Astrocyte of the cerebellum (primary cell): ENCODE data around the gene GINS1.

Source experiments
- DNase-seq: peaks from one replicate; pipeline ENCODE4 v3.0.0-alpha.2; 2011; ENCODE audit warnings: low read depth
- H3K4me3 ChIP-seq: 2 replicates; pipeline ENCODE4 v1.5.1; 2011; ENCODE audit warnings: mild to moderate bottlenecking, low read depth, low read length, moderate library complexity
- CTCF ChIP-seq: IDR thresholded peaks from 2 replicates; pipeline ENCODE4 v1.5.1; 2012; ENCODE audit warnings: low read length, low read depth, moderate library complexity, mild to moderate bottlenecking; ENCODE audit errors: missing control alignments
- in situ Hi-C: cut with HindIII; loops from 2 replicates; pipeline ENCODE4 v1.10.0; 2017; ENCODE audit warnings: low sequenced_read_pairs

GINS1 gene

DNA sequence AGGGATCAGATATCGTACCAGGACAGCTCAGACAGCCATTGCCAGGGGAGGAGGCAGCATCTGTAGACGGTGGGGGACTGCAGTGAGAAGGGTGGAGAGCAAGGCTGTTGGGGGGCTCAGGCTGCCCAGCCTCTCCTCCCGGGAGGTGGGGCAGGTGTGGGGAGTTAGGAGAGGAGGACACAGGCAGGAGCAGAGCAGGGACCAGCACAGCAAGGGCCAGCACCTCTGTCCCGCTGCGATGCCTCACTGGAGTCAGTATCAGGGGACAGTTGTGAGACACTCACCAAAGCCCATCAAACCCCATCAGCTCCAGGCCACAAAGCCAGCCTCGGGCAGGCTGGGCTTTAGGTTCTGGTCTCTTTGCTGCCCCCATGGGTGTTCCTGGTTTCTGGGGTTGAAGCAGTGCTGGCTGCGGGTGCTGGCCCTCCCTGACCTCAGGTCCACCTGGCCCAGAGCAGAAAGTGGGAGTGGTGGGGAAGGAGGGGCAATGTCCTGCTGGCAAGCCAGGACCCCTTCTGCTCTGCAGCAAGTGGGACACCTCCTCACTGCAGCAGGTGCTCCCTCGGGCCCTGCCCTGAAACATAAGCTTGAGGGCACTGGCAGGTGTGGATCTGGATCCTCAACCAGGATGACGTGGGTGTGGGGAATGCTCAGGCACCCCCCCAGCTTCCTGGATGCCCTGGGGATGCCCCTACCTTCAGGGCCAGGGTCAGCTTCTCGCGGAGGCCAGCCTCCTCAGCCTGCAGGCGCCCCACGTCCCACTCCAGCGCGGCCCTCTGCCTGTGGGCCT lies 83.4 kb downstream of the GINS1 start:
- no peak overlapping the region for H3K4me3 ChIP-seq
- in situ Hi-C loops: no loop called here
- DNase-seq: no peak
- no peak for TF ChIP-seq CTCF

DNA sequence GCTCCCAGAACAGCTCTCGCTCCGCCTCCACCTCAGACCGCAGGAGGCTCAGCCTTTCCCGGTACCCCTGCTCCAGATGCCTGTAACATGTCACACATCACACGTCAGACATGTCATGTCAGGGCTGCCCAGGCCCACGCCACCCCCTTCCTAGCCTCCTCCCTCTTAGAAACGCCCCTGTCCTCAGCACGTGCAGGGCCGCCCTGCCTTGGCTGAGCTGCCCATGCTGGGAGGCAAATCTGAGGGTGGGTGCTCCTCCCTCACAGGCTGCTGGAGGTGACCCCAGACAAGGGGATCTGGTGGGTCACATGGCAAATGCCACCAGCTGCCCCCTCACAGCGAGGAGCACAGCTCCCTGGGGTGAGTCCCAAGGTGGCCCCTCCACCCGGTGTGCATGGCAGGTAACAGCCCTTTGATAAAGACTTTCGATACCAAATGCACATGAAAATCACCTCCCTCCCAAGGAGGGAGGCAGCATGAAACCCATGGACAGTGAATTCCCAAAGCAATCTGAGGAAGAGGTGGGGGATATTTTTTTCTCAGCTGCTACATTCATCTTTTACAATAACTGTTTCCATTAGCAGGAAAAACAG lies 84.1 kb downstream of the GINS1 start:
- no peak overlapping the region for H3K4me3 ChIP-seq
- no peak for DNase-seq
- in situ Hi-C loops: no loop called here
- no peak for TF ChIP-seq CTCF

DNA sequence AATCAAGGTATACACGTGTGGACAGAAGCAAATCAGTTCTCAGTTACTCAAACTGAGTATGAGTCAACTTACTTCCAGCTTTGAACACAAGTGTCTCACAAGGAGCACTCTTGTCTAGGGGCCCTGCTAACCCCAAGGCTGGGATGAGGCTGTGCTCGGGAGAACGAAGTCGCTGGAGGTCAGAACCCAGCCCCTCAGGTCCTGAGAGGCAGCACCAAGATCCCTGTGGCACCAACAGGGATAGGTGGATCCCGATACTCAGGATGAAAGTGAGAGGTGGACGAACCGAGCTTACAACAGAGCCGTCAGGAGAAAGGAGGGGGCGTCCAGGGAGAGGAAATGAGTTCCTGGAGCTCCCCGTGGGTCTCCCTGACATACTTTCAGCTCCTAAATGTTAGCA lies 85.7 kb downstream of the GINS1 start:
- no peak for TF ChIP-seq CTCF
- in situ Hi-C loops: no loop called here
- no peak overlapping the region for H3K4me3 ChIP-seq
- DNase-seq: no peak

GRCh38 chr20:25493748-25494505 lies 86.5 kb downstream of the GINS1 start:
- TF ChIP-seq CTCF: no peak
- in situ Hi-C loops: no loop called here
- no peak overlapping the region for H3K4me3 ChIP-seq
- DNase-seq: no peak

GRCh38 chr20:25494506-25495188 lies 87.2 kb downstream of the GINS1 start:
- in situ Hi-C loops: no loop called here
- no peak for DNase-seq
- H3K4me3 ChIP-seq: no peak overlapping the region
- no peak for TF ChIP-seq CTCF

DNA sequence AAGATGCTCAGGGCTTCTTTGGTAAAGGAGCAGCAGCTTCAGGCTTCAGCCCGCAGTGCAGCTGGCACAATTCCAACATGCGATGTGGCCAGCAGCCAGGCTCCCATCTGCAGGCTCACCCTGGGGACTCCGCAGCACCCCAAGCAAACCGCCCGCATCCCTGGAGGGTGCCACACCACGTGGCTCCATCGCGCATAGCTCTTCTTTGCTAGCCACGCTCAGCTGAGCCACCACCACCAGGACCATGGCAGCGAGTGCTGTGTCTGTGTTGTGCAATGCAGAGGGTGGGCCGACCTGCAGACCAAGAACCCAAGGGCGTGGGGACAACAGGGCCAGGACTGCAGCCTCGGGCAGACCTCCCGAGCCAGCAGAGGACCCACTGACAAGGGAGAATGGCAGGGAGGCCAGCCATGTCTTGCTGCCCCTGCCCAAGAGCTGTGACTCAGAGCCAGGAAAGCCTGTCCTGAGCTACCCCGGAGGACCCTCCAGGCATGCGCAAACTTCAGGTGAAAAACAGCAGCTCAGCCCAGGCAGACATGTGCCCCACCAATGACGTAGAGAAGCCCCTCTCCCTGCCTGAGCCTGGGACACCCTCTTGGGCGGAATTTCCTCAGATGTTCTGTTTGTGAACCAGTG lies 87.8 kb downstream of the GINS1 start:
- in situ Hi-C loops: no loop called here
- no peak overlapping the region for H3K4me3 ChIP-seq
- DNase-seq: no peak
- TF ChIP-seq CTCF: no peak
